Measurements from ENCODE around the gene IGSF10.
A peak's percentile ranks its signal among the peaks of the same experiment; 100 is the strongest.

IGSF10 gene

GRCh38 chr3:151462991-151463390, 2.1 kb upstream of the IGSF10 start:
- DNase-seq (ENCODE audit: low spot score) = no peak

- DNase-seq (ENCODE audit: low spot score) = no peak
Observed at GRCh38 chr3:151462278-151462780, 1.5 kb upstream of the IGSF10 start.

GRCh38 chr3:151460228-151460627, 633 bp downstream of the IGSF10 start:
- no peak for DNase-seq (ENCODE audit: low spot score)

GRCh38 chr3:151459358-151459757, 1.5 kb downstream of the IGSF10 start:
- no peak for DNase-seq (ENCODE audit: low spot score)

- no peak for DNase-seq (ENCODE audit: low spot score)
Observed at GRCh38 chr3:151456065-151456464, 4.8 kb downstream of the IGSF10 start.

GRCh38 chr3:151452841-151453240, 8.0 kb downstream of the IGSF10 start:
- DNase-seq (ENCODE audit: low spot score) = no peak

GRCh38 chr3:151452368-151452767, 8.5 kb downstream of the IGSF10 start:
- DNase-seq (ENCODE audit: low spot score) = no peak

- DNase-seq (ENCODE audit: low spot score) = no peak
Observed at GRCh38 chr3:151446002-151446340, 14.9 kb downstream of the IGSF10 start.

- DNase-seq (ENCODE audit: low spot score) = no peak
Observed at GRCh38 chr3:151445273-151446001, 15.4 kb downstream of the IGSF10 start.

GRCh38 chr3:151443583-151443982, 17.3 kb downstream of the IGSF10 start:
- DNase-seq (ENCODE audit: low spot score) = no peak

- DNase-seq (ENCODE audit: low spot score) = no peak
Observed at GRCh38 chr3:151440940-151441339, 19.9 kb downstream of the IGSF10 start.

- peak; percentile 68 for DNase-seq (ENCODE audit: low spot score)
Observed at GRCh38 chr3:151439652-151440125, 21.2 kb downstream of the IGSF10 start.

- DNase-seq (ENCODE audit: low spot score) = no peak
Observed at GRCh38 chr3:151437906-151438305, 23.0 kb downstream of the IGSF10 start.

- DNase-seq (ENCODE audit: low spot score) = no peak
Observed at GRCh38 chr3:151436675-151437446, 24.0 kb downstream of the IGSF10 start.

- DNase-seq (ENCODE audit: low spot score) = no peak
Observed at GRCh38 chr3:151434151-151434890, 26.5 kb downstream of the IGSF10 start.

GRCh38 chr3:151432616-151433372, 28.1 kb downstream of the IGSF10 start:
- DNase-seq (ENCODE audit: low spot score) = no peak

GRCh38 chr3:151431940-151432339, 28.9 kb downstream of the IGSF10 start:
- DNase-seq (ENCODE audit: low spot score) = no peak

- no peak for DNase-seq (ENCODE audit: low spot score)
Observed at GRCh38 chr3:151430821-151431484, 29.9 kb downstream of the IGSF10 start.

GRCh38 chr3:151428386-151428785, 32.5 kb downstream of the IGSF10 start:
- no peak for DNase-seq (ENCODE audit: low spot score)

GRCh38 chr3:151426341-151426657, 34.6 kb downstream of the IGSF10 start:
- no peak for DNase-seq (ENCODE audit: low spot score)

- DNase-seq (ENCODE audit: low spot score) = no peak
Observed at GRCh38 chr3:151425627-151426340, 35.1 kb downstream of the IGSF10 start.

Data from globus pallidus (tissue), 1 donor.